Adrenal gland (tissue), 12 donors: ENCODE data around the gene FBXL16. TPM values are rescaled to one million over a fixed set of nuclear protein-coding genes. Genes with fewer than 3 reads are reported as not detected.

ENCODE experiments used
- DNase-seq, 7 donors: peaks; one replicate each; pipeline ENCODE4 v3.0.0-alpha.2; 2019 to 2020
- H3K27ac ChIP-seq, 5 donors: fragments of 200-600 bp; sonication (generic) in 4 of 5; 1 replicate in 3 of 5; 2 replicates in 2 of 5; pipeline versions ENCODE4 v1.5.1 to v1.8.0; 2016 to 2020; ENCODE audit warnings: mild to moderate bottlenecking in 1 of 5
- H3K27me3 ChIP-seq: fragments of 200-600 bp; 2 replicates; pipeline ENCODE4 v1.8.0; 2021
- H3K36me3 ChIP-seq, 2 donors: fragments of 200-600 bp; replicated peaks in 1 of 2; 1 replicate in 1 of 2; 2 replicates in 1 of 2; pipeline versions ENCODE4 v1.5.1 to v1.8.0; 2018 to 2022
- H3K4me1 ChIP-seq, 2 donors: fragments of 200-600 bp; replicated peaks in 1 of 2; 1 replicate in 1 of 2; 2 replicates in 1 of 2; pipeline versions ENCODE4 v1.5.1 to v1.8.0; 2018 to 2021
- H3K4me3 ChIP-seq, 4 donors: fragments of 200-600 bp; sonication (generic) in 3 of 4; one replicate each; pipeline ENCODE4 v1.5.1; 2016 to 2018
- H3K9me3 ChIP-seq, 3 donors: fragments of 200-600 bp; sonication (generic) in 1 of 3; replicated peaks in 1 of 3; 1 replicate in 2 of 3; 2 replicates in 1 of 3; pipeline versions ENCODE4 v1.5.1 to v1.8.0; 2016 to 2021
- POLR2A ChIP-seq, 2 donors: fragments of 450-650 bp; IDR thresholded peaks; one replicate each; pipeline ENCODE4 v1.6.1; 2017; ENCODE audit warnings: antibody characterized with exemption in 2 of 2, mild to moderate bottlenecking in 2 of 2, moderate library complexity in 1 of 2
- WGBS, 4 donors: extraction: QIAGEN DNeasy Blood & Tissue Kit in 2 of 4; methylation state at CpG; one replicate each; pipeline versions ENCODE4 v1.1.5 to v1.1.7; 2013 to 2017; 5-methylcytosine and 5-hydroxymethylcytosine counted together
- intact Hi-C, 2 donors: fragments of 100-400 bp; cut with DNase I; formaldehyde crosslinking; loops; one replicate each; pipeline versions ENCODE4 v1.14.1 to v1.15.0; 2022 to 2023
- polyA plus RNA-seq, 3 donors: library from polyadenylated mRNA; stranded (reverse); fragments of 200-250 nt in 2 of 3; fragments of 350-450 nt in 1 of 3; fragmentation: Illumina TruSeq in 1 of 3; extraction: RNeasy Lipid Tissue Mini Kit (QIAGEN cat#74804) in 1 of 3; gene quantifications; one replicate each; pipeline ENCODE4 v1.2.3, GENCODE V29; 2013 to 2014
- total RNA-seq, 9 donors: library from RNA; depleted of rRNA in 4 of 9; stranded (reverse); fragments of >200 nt in 4 of 9; fragments of 120-200 nt in 1 of 9; fragmentation: NEBNext Ultra II Directional in 1 of 9; extraction: Animal tissue kit (Norgen Biotek cat#: 25700) in 1 of 9; gene quantifications; one replicate each; pipeline versions ENCODE4 v1.1.0 to v1.2.4, GENCODE V29; 2013 to 2023
- TF ChIP-seq, protein P1 (sequence below), 6 experiments: fragments of 450-650 bp in 4 of 6; fragments of 200-600 bp in 2 of 6; sonication (generic) in 1 of 6; IDR thresholded peaks; 1 replicate in 5 of 6; 2 replicates in 1 of 6; pipeline versions ENCODE4 v1.5.1 to v1.8.0; 2016 to 2021; ENCODE audit warnings: antibody characterized with exemption in 6 of 6, mild to moderate bottlenecking in 2 of 6, moderate library complexity in 1 of 6
- donor health status: healthy with polysubstance abuse.
- donor health status: Bipolar disorder and iron deficiency.
- donor health status: DM: yes; HTN: yes; CAD: no.
- donor health status: DM: no; HTN: no; CAD: no.
- donor health status: DM: no; HTN: no; CAD: no.
- donor health status: DM: yes; HTN: yes; CAD: no.

Gene FBXL16
- total and polyA plus RNA-seq, 12 donors: 0.17 to 18.3 (median 5.2) TPM; not detected in 1

GRCh38 chr16:669666-670065, 35.9 kb downstream of the FBXL16 start:
- Histone ChIP-seq H3K27ac (no peak overlapping the region), H3K27me3 (no peaks in the 10 kb centered on the region), H3K4me1 (peaks cover 15 to 24% of the 10 kb centered on the region in 2 donors), H3K36me3 (peaks cover 0 to 44% of the 10 kb centered on the region in 2 donors), H3K4me3 (no peak overlapping the region), H3K9me3 (no peaks in the 10 kb centered on the region)
- 91 to 96% (median 96%) methylated on average over 8 to 13 of the region's 13 CpGs for WGBS, 4 donors
- intact Hi-C loops: loop anchor here in 1 of 2 donors (5.0 kb wide), 1 partner anchor 87 kb away; no protein-coding TSS in a partner anchor
- no peak for DNase-seq
- TF ChIP-seq POLR2A (IDR thresholded peaks at IDR 0.05): no peak
- TF ChIP-seq, protein P1, sequence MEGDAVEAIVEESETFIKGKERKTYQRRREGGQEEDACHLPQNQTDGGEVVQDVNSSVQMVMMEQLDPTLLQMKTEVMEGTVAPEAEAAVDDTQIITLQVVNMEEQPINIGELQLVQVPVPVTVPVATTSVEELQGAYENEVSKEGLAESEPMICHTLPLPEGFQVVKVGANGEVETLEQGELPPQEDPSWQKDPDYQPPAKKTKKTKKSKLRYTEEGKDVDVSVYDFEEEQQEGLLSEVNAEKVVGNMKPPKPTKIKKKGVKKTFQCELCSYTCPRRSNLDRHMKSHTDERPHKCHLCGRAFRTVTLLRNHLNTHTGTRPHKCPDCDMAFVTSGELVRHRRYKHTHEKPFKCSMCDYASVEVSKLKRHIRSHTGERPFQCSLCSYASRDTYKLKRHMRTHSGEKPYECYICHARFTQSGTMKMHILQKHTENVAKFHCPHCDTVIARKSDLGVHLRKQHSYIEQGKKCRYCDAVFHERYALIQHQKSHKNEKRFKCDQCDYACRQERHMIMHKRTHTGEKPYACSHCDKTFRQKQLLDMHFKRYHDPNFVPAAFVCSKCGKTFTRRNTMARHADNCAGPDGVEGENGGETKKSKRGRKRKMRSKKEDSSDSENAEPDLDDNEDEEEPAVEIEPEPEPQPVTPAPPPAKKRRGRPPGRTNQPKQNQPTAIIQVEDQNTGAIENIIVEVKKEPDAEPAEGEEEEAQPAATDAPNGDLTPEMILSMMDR (IDR thresholded peaks at IDR 0.05): no peak

- TF ChIP-seq, protein P1 (IDR thresholded peaks at IDR 0.05): no peak
- no peak for TF ChIP-seq POLR2A (IDR thresholded peaks at IDR 0.05)
- peak overlapping the region; percentile 73 to 87 (median 83) for H3K4me3 ChIP-seq
- H3K27me3 ChIP-seq: no peaks in the 10 kb centered on the region
- peaks cover 0 to 43% of the 10 kb centered on the region in 2 donors for H3K36me3 ChIP-seq
- intact Hi-C loops: loop anchor here in 1 of 2 donors (5.0 kb wide), 1 partner anchor 86 kb away; no protein-coding TSS in a partner anchor
- DNase-seq: no peak
- H3K9me3 ChIP-seq: no peaks in the 10 kb centered on the region
- peaks cover 7 to 18% of the 10 kb centered on the region in 2 donors for H3K4me1 ChIP-seq
- WGBS, 4 donors: 0 to 8% (median 6%) methylated on average over 1 to 50 of the region's 50 CpGs
- peak overlapping the region; percentile 25 to 93 (median 80) for H3K27ac ChIP-seq
Observed at GRCh38 chr16:668519-669171, 37.0 kb downstream of the FBXL16 start.

DNA sequence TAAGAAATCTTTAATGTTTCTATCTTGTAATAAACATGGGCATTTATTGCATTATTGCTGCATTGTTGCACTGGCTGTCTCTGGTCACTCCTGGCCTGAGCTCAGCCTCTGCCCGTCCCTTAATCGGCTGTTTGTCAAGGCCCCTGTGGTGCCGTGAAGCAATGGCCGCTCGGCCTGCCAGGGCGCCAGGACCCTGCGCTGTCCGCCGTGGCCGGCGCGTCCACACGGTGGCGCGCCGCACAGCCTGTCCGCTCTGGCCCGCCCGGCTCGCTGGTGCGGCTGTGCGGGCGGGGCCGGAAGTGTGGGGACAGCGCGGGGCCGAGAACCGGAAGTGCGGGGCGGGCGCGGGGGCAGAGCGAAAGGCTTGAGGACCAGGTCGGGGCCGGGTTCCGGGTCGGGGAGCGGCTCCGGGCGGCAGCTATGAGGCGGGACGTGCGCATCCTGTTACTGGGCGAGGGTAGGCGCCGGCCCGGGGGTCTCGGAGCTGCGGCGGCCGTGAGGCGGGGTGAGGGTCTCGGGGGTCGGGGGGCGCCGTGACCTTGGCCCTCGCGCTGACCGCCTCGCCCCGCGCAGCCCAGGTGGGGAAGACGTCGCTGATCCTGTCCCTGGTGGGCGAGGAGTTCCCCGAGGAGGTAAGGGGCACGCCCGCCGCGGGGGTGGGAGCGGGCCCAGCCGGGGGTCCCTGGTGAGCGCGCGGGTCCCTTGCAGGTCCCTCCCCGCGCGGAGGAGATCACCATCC, 37.7 kb downstream of the FBXL16 start, which contains the start of gene RHOT2:
RHOT2 (plus strand) TSS at position 353 of the 739 bp plus-strand sequence; CDS start at position 421, 68 bp downstream.
- 0 to 1% (median 0%) methylated on average over 6 to 78 of the region's 78 CpGs for WGBS, 4 donors
- Histone ChIP-seq H3K27me3 (no peaks in the 10 kb centered on the region), H3K9me3 (no peaks in the 10 kb centered on the region), H3K36me3 (peaks cover 0 to 36% of the 10 kb centered on the region in 2 donors), H3K4me1 (peaks cover 7 to 18% of the 10 kb centered on the region in 2 donors), H3K27ac (peak within 1 kb of the TSS; percentile 25 to 93 (median 80)), H3K4me3 (peak within 1 kb of the TSS; percentile 73 to 87 (median 83))
- TF ChIP-seq POLR2A (IDR thresholded peaks at IDR 0.05): peak in 1 of 2 donors; percentile 64
- TF ChIP-seq, protein P1 (IDR thresholded peaks at IDR 0.05): peak; percentile 32 to 97 (median 69)
- intact Hi-C loops: loop anchor here in 1 of 2 donors (5.0 kb wide), 1 partner anchor 86 kb away; no protein-coding TSS in a partner anchor
- peak; percentile 92 to 96 (median 94) for DNase-seq
